Calu3 (cell line): Measurements from ENCODE around the gene PEPD. TPM values are rescaled to one million over a fixed set of nuclear protein-coding genes. Genes with fewer than 3 reads are reported as not detected.

Experiments used
- BruUV-seq: library from RNA; stranded (reverse); fragments of 400-500 nt; replicated peaks from 2 replicates; lab custom pipeline; 2021; lab: Mats Ljungman, UMichigan
- CTCF ChIA-PET: fragments of 300-600 bp; sonication (Branson Sonifier 250); formaldehyde crosslinking; loops from one replicate; lab custom pipeline; 2022; ENCODE audit warnings: antibody characterized with exemption; lab: Charles Lee
- DNase-seq: peaks from one replicate; pipeline ENCODE4 v3.0.0; 2022
- H3K27ac Mint-ChIP-seq: one replicate; pipeline ENCODE4 v1.8.0; 2022; ENCODE audit warnings: mixed read lengths; ENCODE audit not compliant: unreplicated experiment
- H3K27me3 Mint-ChIP-seq: one replicate; pipeline ENCODE4 v1.8.0; 2022; ENCODE audit warnings: mixed read lengths; ENCODE audit not compliant: unreplicated experiment
- H3K36me3 Mint-ChIP-seq: one replicate; pipeline ENCODE4 v1.8.0; 2022; ENCODE audit warnings: mild to moderate bottlenecking, moderate library complexity, mixed read lengths; ENCODE audit not compliant: insufficient read depth, unreplicated experiment
- H3K4me1 Mint-ChIP-seq: one replicate; pipeline ENCODE4 v1.8.0; 2022; ENCODE audit warnings: mild to moderate bottlenecking, low read depth, mixed read lengths; ENCODE audit not compliant: unreplicated experiment
- H3K4me3 Mint-ChIP-seq: one replicate; pipeline ENCODE4 v1.8.0; 2022; ENCODE audit warnings: mild to moderate bottlenecking, low read depth, moderate library complexity, mixed read lengths; ENCODE audit not compliant: unreplicated experiment
- H3K9me3 Mint-ChIP-seq: one replicate; pipeline ENCODE4 v1.8.0; 2022; ENCODE audit warnings: low read depth, mixed read lengths; ENCODE audit not compliant: unreplicated experiment
- intact Hi-C: fragments of 100-400 bp; cut with micrococcal nuclease; formaldehyde crosslinking; loops from one replicate; pipeline ENCODE4 v1.10.0; 2022; ENCODE audit not compliant: unreplicated experiment
- total RNA-seq: library from RNA; stranded (reverse); gene quantifications from 2 replicates; pipeline ENCODE4 v1.2.3, GENCODE V29; 2022
- TF ChIP-seq, protein P1 (sequence below): fragments of 200-600 bp; IDR thresholded peaks from one replicate; pipeline ENCODE4 v1.8.0; 2022; ENCODE audit warnings: antibody characterized with exemption; ENCODE audit not compliant: unreplicated experiment

PEPD gene
- total RNA-seq, 1 experiment from 2014 or later, result 65.5 TPM

DNA sequence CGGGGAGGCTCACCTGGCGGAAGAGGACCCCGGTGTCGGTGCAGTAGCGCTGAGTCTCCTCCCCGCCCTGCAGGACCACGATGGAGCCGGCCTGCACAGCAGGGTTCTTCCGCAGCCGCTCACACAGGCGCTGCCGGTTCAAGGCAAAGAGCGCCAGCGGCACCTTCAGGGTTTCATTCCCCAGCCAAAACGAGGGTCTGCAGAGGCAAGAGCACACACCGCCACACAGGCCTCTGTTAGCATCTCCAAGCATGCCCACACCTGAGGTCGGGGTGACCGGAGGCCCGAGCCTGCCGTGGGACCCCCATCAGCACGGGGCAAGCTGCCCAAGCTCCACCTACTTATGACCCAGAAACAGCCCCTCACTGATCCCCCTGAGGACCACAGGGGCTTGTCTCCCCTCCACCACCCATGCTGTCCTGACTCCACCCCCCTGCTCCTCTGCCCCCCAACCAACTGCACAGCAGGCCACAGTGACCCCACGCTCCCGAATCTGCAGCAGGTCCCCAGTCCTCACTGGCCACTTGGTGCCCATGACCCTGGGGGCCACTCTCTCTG, 8.9 kb downstream of the PEPD start:
- TF ChIP-seq, protein P1, sequence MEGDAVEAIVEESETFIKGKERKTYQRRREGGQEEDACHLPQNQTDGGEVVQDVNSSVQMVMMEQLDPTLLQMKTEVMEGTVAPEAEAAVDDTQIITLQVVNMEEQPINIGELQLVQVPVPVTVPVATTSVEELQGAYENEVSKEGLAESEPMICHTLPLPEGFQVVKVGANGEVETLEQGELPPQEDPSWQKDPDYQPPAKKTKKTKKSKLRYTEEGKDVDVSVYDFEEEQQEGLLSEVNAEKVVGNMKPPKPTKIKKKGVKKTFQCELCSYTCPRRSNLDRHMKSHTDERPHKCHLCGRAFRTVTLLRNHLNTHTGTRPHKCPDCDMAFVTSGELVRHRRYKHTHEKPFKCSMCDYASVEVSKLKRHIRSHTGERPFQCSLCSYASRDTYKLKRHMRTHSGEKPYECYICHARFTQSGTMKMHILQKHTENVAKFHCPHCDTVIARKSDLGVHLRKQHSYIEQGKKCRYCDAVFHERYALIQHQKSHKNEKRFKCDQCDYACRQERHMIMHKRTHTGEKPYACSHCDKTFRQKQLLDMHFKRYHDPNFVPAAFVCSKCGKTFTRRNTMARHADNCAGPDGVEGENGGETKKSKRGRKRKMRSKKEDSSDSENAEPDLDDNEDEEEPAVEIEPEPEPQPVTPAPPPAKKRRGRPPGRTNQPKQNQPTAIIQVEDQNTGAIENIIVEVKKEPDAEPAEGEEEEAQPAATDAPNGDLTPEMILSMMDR, result no peak
- no TSS peak for BruUV-seq
- H3K9me3 Mint-ChIP-seq, result no peaks in the 10 kb centered on the region
- H3K4me1 Mint-ChIP-seq, result no peaks in the 10 kb centered on the region
- H3K27ac Mint-ChIP-seq, result no peak overlapping the region
- no peaks in the 10 kb centered on the region for H3K27me3 Mint-ChIP-seq
- CTCF ChIA-PET, result no interaction called here
- H3K36me3 Mint-ChIP-seq, result no peaks in the 10 kb centered on the region
- no peak for DNase-seq
- intact Hi-C loops, result no loop called here
- H3K4me3 Mint-ChIP-seq, result no peak overlapping the region

DNA sequence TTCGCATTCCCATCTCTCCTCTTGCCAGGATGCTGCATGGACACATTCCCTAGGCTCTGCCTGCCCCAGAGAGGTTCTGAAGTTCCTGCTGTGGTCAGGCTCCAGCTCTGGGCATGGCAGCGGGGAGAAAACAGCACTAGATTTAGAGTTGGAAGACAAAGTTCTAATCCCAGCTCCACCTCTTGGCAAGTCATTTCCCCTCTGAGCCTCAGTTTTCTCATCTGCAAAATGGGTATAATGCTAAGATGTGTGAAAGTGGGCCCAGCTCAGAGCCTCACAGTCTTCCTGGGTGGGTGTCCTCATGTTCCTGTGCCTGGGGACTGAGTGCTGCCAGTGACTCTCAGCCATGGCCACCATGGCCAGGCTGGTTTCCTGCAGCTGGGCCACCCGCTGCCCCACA, 9.6 kb downstream of the PEPD start:
- H3K9me3 Mint-ChIP-seq, result no peaks in the 10 kb centered on the region
- H3K4me3 Mint-ChIP-seq, result no peak overlapping the region
- no peak overlapping the region for H3K27ac Mint-ChIP-seq
- TF ChIP-seq, protein P1, result no peak
- no peaks in the 10 kb centered on the region for H3K36me3 Mint-ChIP-seq
- no peak for DNase-seq
- H3K27me3 Mint-ChIP-seq, result no peaks in the 10 kb centered on the region
- H3K4me1 Mint-ChIP-seq, result peaks cover 3% of the 10 kb centered on the region
- intact Hi-C loops, result no loop called here
- CTCF ChIA-PET, result interaction anchor here (1.0 kb wide), 1 partner anchor 8 kb away, joined by 3 read pairs; no protein-coding TSS in a partner anchor
- BruUV-seq, result no TSS peak

- Mint-ChIP-seq H3K36me3 (no peaks in the 10 kb centered on the region), H3K4me3 (no peak overlapping the region), H3K4me1 (peaks cover 9% of the 10 kb centered on the region), H3K9me3 (no peaks in the 10 kb centered on the region), H3K27ac (no peak overlapping the region), H3K27me3 (no peaks in the 10 kb centered on the region)
- intact Hi-C loops, result no loop called here
- no peak for DNase-seq
- CTCF ChIA-PET, result interaction anchor here (0.7 to 1.0 kb wide), 2 partner anchors 9 to 1044 kb away, joined by 3 read pairs; no protein-coding TSS in a partner anchor
- no TSS peak for BruUV-seq
- TF ChIP-seq, protein P1, result no peak
Measured at GRCh38 chr19:33511346-33511745, 10.2 kb downstream of the PEPD start.

GRCh38 chr19:33510462-33511194, 11.0 kb downstream of the PEPD start:
- Mint-ChIP-seq H3K27ac (no peak overlapping the region), H3K36me3 (no peaks in the 10 kb centered on the region), H3K4me3 (no peak overlapping the region), H3K9me3 (no peaks in the 10 kb centered on the region), H3K27me3 (no peaks in the 10 kb centered on the region), H3K4me1 (peaks cover 12% of the 10 kb centered on the region)
- TF ChIP-seq, protein P1, result no peak
- DNase-seq, result no peak
- intact Hi-C loops, result no loop called here
- CTCF ChIA-PET, result interaction anchor here (0.7 kb wide), 1 partner anchor 1045 kb away, joined by 3 read pairs; no protein-coding TSS in a partner anchor
- BruUV-seq, result no TSS peak
